ENCODE data around the gene STAT5B.
"Not testable (repeated sequence)": the region's sequence is repeated elsewhere in the genome, so short reads cannot be mapped to it uniquely, and the experiment has no call there.

The STAT5B gene

DNA sequence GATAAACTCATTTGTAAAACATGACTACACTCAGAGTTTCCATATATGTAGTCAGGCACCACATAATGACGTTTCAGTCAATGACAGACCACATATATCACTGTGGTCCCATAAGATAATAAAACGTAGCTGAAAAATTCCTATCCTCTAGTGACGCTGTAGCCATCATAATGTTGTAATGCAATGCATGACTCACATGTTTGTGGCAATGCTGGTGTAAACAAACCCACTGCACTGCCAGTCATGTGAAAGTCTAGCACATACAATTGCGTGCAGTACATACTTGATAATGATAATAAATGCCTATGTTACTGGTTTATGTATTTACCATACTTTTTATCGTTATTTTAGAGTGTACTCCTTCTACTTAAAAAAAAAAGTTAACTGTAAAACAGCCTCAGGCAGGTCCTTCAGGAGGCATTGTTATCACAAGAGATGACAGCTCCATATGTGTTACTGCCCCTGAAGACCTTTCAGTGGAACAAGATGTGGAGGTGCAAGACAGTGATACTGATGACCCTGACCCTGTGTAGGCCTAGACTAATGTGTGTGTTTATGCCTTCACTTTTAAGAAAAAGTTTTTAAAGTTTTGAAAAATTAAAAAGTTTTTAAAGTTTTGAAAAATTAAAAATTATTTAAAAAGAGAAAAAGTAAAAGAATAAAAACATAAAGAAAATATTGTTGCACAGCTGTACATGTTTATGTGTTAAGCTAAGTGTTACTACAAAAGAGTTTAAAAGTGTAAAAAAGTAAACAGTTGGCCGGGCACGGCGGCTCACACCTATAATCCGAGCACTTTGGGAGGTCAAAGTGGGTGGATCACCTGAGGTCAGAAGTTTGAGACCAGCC, 9.0 kb downstream of the STAT5B start:
- DNase-seq, result peak in 4 of 6 experiments; percentile 13 to 42 (median 34)

DNA sequence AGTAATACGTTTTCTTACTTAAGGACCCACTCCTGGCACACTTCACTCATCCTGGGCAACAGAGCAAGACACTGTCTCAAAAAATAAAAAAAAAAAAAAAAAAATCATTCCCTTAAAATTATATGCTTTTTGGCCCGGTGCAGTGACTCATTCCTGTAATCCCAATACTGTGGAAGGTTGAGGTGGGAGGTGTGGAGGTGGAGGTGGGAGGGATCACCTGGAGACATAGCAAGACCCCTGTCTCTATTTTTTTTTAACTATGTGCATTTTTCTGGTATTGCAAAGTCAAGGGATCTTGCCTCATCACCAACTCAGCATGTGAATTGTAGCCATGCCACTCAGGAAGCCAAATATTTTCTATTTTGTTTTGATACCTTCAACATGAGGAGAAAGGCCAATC, 9.7 kb downstream of the STAT5B start:
- no peak for DNase-seq

DNA sequence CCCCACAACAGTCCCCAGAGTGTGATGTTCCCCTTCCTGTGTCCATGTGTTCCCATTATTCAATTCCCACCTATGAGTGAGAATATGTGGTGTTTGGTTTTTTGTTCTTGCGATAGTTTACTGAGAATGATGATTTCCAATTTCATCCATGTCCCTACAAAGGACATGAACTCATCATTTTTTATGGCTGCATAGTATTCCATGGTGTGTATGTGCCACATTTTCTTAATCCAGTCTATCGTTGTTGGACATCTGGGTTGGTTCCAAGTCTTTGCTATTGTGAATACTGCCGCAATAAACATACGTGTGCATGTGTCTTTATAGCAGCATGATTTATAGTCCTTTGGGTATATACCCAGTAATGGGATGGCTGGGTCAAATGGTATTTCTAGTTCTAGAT, 11.8 kb downstream of the STAT5B start:
- DNase-seq, result not testable (repeated sequence)

DNA sequence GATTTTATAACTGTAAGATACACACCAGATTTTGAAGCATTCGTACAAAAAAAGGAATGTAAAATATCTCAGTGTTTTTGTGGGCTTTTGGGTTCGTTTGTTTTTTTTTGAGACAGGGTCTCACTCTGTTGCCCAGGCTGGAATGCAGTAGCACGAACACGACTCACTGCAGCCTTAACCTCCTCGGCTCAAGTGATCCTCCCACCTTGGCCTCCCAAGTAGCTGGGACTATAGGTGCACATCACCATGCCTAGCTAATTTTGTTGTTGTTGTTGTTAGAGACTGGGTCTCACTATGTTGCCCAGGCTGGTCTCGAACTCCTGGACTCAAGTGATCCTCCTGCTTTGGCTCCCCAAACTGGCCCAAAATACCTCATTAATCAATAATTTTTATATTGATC, 15.9 kb downstream of the STAT5B start:
- DNase-seq, result no peak

DNA sequence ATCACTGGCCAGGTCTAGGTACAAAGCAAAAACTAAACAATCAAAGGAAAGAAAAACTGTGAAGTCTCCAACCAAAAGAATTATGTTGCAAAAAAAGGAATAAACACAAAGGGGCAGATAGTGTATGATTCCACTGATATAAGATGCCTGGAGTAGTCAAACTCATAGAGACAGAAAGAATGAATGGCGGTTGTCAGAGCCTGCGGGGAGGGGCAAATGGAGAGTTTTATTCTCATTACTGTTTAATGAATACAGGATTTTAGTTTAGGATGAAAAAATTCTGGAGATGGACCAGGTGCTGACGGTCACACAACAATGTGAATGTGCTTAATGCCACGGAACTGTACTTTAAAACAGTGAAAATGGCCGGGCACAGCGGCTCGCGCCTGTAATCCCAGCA, 20.7 kb downstream of the STAT5B start:
- DNase-seq, result no peak

DNA sequence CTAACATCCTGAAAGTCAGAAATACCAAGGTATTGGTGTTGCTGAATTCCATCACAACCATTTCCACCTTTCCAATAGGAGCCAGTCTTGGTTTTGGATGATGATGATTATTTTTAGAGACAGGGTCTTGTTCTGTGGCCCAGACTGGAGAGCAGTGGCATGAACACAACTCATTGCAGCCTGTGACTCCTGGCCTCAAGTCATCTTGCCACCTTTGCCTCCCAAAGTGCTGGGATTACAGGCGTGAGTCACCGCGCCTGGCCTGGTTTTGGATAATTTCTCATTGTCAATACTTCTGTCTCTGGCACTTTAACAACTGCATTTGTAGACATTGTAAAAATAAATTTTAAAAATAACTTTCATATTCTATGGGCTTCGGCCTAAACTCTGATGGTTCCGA, 22.6 kb downstream of the STAT5B start:
- DNase-seq, result no peak

DNA sequence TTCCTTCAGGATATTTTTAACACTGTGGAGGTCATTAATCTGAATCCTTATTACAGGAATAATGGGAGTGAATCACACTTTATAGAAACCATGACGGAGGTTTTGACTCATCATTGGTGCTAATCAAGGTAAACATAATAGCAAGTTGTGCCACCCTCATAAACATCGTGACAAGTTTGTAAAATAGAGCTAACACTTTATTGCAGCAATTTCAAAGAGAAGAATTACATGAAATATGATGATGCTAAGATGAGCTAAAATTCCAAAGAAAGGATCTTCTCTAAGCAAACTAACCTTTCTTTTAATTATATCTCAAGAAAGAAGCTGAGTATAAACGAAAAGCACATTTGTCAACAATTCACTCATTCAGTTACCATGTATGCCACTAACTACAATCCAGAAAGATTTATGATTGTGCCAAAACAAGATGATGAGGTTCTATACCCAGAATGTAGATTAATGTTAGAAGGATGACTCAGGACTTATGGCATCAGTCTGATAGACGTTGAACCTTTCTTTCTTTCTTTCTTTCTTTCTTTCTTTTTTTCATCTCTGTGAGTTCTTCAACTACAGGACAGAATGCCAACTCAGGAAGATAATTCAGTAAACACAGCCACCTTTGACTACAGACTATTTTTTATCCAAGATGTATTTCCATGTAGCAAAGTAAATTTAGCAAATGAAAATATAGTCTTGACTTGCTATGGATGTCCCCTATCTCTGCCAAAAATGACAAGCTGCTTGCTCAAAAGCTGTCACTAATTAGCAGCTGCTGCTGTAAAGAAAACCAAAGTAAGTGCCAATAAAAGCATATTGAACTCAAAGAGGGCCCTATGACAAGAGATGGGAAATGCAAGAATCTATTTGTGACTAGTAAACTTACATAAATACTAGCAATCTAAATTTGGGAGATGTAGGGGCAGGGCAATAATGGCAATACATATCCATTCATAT, 23.3 kb downstream of the STAT5B start:
- DNase-seq, result no peak

DNA sequence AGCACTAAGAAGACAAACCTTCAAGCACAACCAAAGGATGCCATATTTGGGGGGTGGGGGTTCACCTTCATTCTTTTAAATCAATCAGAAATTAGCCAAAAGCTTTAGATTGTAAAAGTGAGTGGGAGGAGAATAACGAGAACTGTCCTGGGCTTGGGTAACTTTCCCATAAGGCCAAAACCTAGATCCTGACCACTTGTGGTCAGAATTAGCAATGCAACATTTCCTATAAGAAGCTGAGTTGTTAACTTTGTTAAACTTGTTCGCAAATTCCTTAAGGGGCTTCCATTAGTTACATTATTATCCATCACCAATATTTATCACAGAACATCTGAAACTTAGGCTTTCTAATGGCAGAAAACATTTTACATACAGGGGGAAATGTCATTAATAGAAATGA, 25.1 kb downstream of the STAT5B start:
- no peak for DNase-seq

DNA sequence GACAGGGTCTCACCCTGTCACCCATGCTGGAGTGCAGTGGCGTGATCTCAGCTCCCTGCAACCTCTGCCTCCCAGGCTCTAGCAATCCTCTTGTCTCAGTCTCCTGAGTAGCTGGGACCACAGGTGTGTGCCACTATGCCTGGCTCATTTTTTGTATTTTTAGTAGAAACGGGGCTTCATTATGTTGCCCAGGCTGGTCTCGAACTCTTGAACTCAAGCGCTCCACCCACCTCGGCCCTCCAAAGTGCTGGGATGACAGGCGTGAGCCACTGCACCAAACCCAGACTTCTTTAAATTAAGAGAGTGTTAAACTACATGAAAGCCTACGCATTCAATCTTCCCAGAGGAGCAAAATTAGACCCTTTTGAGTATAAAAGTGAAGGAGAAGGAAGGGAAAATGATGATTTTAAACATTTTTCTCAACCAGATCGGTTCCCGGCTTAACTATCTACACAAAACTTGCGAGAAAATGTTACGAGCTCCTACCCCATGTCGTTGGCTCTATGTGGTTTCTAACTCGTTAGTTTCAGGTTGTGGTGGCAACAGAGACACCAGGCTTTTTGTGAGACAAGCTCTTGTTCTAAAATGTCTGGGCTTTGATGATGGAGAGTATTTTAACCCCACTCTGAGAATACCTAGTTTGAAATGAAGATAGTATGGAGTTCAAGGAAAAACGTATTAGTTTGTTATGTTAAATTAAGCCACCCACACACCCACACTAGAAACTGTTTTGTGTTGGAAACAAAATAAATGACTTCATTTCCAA, 26.3 kb downstream of the STAT5B start:
- peak; percentile 16 to 74 (median 48) for DNase-seq

DNA sequence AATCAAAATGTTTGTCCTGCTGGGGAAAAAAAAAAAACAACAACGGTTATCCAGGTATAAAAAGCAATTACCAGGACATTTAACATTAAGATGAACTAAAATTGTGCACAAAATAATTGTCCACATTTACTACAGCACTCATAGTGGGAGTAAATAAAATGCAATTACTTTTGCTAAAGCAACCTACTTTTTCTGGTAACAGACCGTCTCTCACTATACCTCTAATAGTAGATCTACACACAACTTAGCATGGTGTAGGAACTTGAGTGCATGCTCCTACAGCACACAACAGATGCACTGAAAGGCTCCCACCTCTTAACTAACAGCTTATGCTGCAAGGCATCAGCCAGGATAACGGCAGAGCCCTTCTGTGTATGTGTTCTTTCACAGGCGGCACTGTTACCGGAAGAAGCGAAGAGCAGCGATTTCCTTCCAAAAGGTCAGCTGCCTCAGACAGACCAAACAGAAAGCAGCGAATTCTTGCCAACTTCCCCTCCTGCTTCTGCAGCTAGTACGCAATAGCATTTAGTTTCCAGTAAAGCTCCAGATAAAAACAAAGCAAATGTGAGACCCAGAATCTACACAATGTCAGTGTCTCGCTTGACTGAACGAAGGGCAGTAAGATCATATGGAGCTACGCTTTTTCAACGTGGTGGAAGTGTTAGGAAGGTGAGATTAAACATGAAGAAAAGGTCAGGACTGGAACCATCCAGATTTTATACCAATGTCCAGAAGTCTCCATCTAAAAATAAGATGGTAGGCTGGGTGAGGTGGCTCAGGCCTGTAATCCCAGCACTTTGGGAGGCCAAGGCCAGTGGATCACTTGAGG, 27.6 kb downstream of the STAT5B start:
- peak; percentile 58 to 92 (median 85) for DNase-seq

DNA sequence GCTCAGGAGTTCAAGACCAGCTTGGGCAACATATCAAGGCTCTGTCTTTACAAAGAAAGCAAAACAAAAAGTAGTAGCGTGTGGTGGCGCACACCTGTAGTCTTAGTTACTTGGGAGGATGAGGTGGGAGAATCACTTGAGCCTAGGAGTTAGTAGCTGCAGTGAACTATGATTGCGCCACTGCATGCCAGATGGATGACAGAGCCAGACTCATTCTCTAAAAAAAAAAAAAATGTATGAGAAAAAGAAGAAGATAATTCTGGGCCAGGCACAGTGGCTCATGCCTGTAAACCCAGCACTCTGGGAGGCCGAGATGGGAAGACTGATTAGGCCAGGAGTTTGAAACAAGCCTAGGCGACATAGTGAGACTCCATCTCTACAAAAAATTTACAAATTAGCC, 28.5 kb downstream of the STAT5B start:
- peak in 1 of 6 experiments; percentile 12 for DNase-seq

DNA sequence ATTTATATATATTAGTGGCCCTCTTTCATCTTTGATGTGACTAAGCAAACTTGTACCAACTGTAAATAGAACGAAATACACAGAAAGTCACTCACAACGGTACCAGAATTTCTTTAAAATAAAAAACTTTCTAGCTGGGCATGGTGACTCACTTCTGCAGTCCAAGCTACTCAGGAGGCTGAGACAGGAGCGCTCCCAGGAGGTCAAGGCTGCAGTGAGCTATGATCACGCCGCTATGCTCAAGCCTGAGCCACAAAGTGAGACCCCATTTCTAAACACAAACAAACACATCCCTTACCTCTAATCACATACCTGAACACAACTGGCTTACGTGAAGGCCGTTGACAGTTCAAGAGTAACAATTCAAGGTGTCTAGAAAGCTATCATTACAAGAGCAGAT, 29.7 kb downstream of the STAT5B start:
- peak in 1 of 6 experiments; percentile 20 for DNase-seq

DNA sequence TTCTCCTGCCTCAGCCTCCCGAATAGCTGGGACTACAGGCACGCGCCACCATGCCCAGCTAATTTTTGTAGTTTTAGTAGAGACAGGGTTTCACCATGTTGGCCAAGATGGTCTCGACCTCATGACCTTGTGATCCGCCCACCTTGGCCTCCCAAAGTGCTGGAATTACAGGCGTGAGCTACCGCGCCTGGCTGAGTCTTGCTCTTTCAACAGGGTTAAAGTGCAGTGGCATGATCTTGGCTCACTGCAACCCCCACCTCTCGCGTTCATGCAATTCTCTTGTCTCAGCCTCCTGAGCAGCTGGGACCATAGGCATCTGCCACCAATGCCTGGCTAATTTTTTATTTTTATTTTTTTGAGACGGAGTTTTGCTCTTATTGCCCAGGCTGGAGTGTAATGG, 31.0 kb downstream of the STAT5B start:
- not testable (repeated sequence) for DNase-seq

DNA sequence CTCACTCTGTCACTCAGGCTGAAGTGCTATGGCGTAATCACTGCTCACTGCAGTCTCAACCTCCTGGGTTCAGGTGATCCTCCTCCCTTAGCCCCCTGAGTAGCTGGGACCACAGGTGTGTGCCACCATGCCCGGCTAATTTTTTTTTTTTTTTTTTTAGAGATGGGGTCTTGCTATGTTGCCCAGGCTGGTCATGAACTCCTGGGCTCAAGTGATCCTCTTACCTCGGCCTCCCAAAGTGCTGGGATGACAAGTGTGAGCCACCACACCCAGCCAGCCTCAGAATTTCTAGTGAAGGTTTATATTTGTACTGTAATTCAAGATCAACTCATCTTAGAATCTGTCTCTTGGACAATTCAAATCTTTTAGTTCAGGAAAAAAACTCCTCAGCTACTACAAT, 32.1 kb downstream of the STAT5B start:
- not testable (repeated sequence) for DNase-seq

DNA sequence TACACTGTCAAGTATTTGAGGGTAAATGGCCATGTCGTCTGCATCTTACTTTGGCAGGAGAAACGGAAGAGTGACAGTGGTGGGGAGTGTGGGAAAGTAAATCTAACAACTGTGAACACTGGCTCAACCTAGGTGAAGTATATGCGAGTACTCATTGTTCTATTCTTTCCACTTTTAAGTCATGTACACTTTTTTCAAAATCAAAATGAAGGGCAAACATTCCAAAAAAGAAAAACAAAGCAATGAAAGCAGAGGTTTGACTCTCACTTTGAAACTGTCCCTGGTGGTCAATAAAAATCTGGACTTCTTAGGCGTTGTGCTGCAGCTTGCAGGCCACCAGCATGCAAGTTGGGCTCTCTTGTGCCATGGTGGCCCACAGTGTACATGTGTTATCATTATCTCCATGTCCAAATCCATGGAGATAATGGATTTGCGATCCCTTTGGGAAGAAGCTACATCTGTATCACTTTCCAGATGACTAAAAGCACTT, 32.7 kb downstream of the STAT5B start:
- DNase-seq, result no peak

DNA sequence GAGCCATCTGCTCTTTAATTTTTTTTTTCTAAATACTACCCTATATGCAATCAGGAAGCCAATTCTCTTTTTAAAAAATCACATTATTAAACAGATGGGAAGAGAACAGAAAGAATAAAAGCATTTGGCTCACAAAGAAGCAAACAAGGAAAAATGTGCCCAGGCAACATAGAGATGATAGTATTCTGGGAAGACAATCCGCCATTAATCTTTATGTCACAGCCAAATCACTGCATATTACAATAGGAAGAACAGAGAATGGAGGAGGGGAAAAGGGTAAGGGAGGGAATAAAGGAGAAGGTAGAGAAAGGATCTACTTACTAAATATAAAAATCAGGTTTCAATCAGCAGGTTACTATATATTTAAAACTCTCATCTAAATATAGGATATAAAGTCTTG, 34.3 kb downstream of the STAT5B start:
- DNase-seq, result no peak

DNA sequence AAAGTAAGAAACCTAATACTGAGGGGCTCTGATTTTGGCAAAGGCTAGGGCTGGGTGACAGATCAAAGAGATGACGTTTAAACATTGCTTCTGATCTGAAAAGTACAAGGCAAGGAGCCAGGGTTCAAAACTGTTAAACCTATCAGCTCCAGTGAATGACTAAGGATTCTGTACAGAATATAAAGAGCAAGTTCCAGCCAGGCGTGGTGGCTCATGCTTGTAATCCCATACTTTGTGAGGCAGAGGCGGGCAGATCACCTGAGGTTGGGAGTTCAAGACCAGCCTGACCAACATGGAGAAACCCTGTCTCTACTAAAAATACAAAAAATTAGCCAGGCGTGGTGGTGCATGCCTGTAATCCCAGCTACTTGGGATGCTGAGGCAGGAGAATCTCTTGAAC, 35.3 kb downstream of the STAT5B start:
- not testable (repeated sequence) for DNase-seq

DNA sequence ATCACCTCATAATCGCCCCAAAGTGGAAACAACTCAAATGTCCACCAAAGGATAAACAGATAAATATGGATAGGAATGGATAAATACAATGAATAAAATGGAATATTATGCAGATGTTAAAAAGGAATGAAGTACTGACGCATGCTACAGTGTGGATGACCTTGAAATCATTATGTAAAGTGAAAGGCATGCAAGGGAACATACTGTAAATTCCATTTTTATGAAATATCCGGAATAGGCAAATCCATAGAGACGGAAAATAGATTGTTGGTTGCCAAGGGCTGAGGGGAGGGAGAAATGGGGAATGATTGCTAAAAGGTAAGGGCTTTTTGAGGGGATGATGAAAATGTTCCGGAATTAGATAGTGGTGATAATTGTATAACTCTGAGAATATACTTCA, 36.0 kb downstream of the STAT5B start:
- no peak for DNase-seq

DNA sequence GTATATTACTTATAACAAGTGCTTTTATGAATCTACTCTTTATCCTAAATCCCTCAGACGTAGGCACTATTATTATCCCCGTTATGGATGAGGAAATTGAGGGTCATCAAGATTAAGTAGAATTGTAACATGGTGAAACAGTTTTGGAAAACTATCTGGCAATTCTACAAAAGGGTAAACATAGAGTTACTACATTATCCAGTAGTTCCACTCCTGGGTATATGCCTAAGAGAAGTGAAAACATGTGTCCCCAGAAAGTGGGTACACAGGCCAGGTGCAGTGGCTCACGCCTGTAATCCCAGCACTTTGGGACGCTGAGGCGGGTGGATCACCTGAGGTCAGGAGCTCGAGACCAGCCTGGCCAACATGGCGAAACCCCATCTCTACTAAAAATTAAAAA, 36.6 kb downstream of the STAT5B start:
- DNase-seq, result not testable (repeated sequence)

DNA sequence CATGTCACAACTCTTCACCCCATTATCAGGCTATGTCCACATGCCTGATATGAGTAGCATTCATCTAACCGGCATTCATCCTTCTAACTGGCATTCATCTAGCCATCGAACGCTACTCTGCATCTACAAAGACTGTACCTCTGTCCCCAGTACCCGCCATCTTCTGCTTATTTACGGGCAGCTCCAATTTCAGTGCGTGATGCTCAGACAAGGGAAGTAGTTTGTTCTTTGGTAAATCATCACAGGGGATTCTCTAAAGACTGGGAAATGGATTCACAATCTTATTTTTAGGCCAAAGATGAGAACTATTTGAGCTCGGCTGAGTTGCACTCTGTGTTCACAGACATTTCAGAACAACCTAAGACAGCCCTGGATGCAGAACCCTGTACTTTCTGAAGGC, 39.4 kb downstream of the STAT5B start:
- DNase-seq, result no peak

DNA sequence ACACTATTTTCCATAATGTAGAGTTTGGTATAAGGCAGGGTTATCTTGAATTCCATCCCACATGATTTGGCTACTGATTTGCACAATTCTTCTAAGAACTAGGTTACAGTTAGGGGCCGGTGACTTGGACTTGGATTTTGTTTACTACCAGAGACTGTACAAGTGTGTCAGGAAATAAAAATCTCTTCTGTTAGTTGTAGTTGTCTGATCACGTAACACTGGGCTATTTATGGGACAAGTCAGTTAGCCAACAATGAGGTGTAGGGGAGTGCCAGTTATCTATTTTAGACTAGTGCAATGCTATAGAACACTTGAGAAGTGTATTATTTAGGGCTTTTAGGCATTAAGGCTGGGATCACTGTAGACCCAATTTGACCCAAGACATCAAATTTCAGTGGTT, 42.2 kb downstream of the STAT5B start:
- DNase-seq, result no peak

DNA sequence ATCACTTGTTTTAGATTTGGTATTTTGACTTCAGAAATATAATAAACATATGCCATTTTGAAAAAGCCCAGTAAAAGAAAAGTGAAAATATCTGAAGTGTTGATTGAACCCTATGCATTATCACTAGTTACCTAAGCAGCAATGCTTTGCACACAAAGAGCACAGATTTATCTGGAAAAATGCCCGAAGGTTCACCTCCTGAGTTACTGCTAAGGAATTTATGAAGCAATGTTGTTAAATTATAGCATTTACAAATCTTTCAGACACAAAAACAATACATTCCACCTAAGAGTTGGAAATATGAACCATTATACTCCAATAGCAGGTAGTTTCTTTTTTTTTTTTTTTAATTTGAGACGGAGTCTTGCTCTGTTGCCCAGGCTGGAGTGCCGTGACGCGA, 43.0 kb downstream of the STAT5B start:
- DNase-seq, result no peak
